Activated CD4-positive, alpha-beta T cell treated with anti-CD3 and anti-CD28 coated beads, Interleukin-10, Interleukin-2, amounts not matched to agents 100 ng/mL and 50 ng/mL, durations not matched to agents 16 hours and 8 hours (primary cell): ENCODE data around the gene KY.

Experiments used
- DNase-seq: peaks from one replicate; pipeline ENCODE4 v3.0.0-alpha.2; 2020

KY gene

DNA sequence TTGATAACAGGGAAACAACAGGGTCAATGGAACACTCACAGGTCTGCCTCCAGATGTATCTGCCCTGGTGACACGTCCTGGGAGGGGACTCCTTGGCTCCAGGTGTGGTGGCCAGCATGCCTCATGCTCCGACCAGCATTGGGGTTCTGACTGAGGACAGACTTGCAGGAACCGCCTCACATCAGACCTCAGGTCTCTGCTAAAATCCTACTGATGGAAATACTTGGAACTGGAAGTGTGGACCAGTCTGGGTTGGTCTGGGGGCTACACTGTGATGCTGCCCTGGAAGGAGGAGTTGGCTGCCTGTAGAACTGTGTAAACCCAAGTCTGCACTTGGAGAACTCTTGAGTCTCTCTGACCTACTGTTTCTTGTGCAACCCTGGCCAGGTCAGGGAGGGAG lies 17.1 kb upstream of the KY start:
- no peak for DNase-seq

DNA sequence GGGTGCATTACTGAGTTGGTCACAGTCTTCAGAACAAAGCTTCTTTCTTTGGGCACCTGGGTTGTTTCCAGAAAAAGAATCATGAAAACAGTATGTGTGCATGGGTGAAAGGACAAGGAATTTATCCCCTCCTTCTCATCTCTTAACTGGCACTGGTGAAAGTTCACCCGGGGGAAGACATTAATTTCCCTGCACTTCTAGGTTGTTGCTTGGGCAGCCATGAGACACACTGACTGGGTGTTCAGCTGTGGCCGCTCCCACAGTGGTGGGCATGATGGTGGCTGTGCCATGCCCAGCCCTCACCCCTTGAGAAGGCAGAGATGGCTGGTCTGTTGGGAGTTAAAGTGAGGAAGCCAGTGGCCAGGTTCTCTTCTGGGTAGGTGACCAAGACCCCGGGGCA lies 16.6 kb upstream of the KY start:
- no peak for DNase-seq

DNA sequence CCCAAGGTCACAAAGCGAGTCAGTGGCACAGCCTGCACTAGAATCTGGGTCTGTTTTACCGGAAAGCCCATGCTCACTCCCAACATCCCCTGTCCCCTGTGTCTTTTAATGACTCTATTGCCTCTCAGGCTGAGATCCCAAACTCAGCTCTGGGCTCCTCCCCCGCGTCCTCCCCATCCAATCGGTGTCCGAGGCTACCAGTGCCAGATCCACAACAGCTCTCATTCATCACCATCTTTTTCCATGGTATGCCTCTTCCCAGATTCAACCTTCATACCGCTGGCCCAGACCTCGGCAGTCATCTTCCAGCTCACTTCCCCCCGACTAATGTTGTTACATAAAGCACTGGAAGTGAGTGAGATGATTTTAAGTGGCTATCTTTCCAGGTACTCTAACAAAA lies 16.1 kb upstream of the KY start:
- no peak for DNase-seq

DNA sequence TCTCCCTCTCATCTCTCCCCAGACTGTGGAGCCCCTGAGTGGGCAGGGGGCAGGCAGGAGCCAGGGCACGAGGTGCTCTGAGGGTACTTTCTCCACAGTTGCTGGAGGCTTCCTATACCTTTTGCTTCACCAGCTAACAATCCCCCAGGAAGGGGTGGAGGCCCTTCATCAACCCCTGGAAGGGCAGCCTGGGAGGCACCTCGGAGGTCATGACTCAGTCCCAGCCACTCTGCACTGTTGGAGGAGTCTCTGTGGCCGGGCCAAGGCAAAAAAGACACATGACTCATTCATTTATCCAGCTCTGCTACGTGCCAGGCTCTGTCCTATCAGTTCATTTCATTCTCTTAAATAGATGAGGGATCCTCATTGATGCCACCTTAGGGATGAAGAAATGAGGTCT lies 15.6 kb upstream of the KY start:
- DNase-seq: no peak

DNA sequence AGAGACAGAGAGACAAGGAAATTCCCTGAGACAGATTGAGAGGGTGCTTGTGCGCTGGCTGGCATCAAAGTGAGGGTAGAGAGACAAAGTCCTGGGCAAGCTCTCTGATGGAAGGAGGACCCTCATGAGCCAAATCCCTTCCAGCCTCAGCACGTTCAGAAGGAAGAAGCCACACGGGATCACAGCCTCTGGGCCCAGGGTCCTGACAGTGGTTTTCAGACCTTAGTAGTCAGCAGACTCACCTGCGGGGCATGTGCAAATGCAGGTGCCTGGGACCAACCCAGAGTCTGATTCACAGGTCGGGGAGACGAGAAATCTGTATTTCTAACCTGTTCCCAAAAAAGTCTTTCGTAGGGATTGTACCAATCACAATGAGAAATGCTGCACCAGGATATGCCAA lies 15.2 kb upstream of the KY start:
- no peak for DNase-seq

DNA sequence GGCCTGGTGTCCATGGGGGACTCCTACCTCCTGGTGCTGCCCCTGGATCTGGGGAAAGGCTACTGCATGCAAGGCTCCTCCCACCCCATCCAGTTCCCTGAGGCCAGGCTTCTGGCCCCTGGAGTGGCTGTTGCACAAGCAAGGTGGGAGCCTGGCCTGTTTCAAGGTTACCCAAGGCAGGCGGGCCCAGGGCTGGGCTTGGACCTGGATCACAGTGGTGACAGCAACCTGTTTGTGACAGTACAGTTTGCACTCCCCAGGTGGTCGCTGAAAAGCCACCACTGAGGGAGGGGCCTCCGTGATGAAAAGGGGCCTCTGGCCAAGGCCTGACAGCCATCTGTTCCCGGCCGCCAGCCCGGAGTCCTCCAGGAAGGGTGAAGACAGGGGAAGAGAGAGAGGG lies 14.4 kb upstream of the KY start:
- no peak for DNase-seq

DNA sequence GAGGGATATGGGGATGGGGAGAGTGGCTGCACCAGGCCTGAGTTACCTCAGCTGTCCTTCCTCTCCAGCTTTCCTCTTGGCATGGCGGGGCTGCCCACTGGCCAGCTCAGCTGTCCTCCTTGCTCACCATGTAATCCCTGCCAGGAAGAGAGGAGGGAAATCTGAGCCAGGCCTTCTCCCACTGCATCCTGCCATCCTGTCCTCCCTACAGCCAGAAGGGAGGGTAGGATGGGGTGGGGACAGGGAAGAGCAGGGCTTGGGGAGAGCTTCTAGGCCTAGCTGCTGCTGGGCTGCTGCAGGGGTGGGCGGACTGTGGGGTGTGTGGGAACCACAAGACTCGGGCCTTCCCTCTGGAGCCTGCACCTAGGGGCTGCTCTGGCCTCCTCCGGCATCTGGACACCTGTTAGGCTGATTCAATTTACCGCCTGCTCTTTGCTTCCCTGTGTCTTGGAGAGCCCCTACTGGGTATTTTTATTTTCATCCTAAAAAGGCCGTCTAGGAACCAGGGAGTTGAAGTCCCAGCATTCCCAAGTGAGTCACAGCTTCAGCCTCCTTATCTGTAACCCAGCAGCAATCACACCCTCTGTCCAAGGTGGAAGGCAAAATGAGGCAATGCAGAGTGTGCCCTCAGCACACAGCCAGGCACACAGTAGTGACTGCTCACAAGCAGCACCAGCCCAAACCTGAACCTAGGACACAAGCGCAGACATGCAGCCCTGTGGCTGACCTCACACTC lies 13.1 kb upstream of the KY start:
- no peak for DNase-seq

DNA sequence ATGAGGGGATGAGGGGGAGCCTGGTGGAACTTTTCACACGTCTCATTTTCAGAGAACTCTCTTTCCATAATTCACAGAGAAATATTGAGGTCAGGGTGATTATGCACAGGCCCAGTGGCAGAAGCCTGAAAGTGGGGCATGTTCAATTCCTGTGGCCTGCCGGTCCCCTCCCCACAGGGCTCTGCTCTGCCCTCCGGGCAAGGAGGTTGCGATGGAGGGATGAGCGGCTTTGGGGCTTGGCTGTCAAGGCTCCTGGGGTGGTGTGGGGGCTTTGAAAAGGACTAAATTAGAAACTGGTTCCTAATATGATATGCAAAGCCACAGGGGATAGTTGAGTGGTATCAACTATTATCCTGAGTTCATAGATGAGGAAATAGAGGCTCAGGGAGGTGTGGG lies 9.2 kb upstream of the KY start:
- DNase-seq: no peak

DNA sequence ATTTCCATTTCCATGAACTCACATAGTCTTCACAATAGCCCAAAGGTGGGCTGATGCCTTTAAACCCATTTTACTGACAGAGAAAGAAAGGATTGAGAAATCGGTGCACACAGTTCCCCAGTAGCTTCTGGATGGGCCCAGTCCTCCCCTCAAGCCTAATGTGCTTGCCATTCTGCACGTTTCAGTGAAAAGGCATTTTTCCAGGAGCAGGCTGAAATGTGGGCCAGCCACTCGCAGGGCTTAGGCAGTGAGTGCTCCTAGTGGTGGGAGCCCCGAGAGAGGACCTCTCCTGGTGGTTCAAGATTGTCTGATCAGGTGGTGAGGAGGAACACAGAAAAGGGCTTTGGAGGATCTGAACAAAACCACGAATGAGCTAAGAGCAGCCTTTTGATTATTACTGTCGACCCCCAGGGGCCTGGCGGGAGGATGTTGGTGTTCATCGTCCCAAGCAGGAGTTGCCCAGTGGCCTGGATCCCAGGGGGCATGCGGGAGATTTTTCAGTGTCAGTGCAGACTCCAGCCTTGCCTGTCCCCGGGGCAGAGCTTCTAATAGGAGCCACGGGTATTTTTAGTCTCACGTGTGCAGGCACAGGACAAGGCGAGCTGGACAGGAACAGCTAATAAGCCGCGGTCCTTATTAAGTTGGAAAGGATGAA lies 8.7 kb upstream of the KY start:
- DNase-seq: no peak

DNA sequence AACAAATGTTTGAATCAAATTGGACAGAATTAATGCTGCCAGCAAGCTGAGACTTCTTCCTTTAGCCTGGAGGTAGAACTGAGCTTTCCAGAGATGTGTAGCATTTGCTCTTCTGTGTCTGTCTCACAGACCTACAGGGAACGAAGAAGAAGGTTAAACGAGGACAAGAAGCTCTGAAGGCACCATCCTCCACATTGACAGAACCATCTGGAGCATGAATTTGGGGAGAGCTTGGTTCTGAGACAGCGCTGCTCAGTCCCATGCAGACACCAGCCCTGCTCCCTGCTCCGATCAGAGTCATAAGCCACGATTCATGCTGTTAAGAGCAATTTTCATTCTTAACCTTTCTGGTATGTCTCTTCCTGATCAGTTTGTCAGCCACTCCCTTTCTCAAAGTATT lies 7.7 kb upstream of the KY start:
- no peak for DNase-seq

DNA sequence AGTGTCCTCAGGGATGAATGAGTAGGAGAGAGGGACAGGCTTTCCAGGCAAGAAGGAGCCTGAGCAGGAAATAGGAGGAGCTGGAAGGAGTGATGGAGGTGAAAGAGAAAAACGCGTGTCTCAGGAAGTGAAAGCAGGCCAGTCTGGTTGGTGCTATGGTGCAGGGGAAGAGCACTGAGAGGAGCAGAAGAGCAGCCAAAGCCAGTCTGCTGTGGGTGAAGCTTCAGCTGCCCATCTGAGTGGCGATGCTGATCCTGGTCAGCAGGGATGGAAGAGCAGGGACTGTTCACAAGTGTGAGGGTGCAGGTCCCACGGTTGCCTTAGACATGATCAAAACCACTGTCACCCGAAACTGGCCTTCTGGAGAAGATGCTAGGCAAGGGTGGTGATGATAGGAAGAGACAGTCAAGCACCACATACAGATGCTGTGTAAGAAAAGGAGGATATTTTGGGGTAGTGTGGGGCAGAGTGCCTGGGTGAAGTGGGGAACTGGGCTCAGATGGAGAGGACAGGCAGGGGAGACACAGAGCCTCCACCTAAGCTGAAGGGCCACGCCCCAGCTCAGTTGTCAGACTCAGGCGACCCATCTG lies 5.5 kb upstream of the KY start:
- no peak for DNase-seq

DNA sequence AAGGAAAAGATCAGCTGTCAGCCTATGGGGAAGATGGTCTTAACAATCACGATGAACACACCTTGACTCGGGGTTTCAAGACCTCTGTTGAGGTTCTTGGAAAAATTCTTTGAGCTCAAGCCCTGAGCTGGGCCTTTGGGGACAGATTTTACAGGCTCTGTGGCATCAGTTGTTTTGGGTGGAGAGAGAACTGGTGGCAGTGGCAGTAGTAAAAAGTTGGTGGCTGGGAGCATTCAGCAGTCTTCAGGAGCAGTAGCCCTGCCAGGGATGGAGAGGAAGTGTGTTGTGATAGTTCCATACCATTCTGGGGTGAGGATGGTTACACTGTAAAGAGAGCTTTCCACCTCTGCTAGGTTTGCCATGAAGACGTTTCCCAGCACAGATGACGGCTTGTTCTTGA lies 4.9 kb upstream of the KY start:
- DNase-seq: no peak

DNA sequence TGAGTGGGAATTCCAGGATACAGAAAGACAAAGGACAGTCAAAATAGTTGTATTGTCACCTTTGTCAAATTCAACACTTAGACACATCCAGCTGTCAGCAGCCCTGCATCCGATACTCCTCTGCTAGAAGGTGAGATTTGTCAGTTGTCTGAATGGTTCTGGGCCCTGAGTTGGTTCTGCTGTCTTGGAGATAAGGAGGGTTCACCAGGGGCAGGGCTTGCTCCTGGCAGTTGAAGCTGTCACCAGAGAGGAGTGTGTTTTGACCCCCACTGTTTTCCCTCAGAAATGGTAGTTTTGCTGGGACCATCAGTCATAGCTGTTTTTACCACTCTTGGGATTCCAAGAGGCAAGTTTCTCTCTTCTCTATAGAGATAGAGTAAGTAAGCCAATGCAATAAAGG lies 3.2 kb upstream of the KY start:
- DNase-seq: no peak

DNA sequence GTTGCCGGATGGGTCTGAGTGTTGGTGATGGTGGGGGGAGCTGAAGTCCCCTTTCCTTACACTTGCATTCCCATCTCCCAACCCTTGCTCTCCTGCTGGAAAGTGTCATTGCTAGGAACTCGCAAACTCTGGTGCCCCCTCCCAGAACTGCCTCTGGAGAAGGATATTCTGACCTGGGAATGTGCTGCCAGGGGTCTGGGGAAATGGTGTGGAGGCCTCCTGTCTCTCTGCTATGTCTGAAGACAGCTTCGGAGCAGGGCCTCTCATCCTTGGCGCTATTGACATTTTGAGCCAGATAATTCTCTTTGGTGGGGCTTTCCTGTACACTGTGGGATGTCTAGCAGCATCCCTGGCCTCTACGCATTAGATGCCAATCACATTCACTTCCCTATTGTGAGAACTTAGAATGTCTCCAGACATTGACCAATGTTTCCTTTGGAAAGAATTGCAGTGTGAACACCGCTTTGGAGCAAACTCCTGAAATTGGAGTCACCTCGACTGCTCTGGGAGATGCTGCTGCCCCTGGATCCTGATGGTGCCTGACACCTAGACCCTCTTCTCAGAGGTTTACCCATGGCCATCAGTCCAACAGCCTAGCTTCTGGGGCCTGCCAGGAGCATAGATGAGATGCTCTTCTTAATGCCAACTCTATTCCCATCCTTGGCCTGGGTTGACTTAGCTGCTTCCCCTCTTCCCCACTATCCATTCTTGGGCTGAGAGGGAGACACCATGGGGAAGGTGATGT lies 2.2 kb upstream of the KY start:
- DNase-seq: no peak

DNA sequence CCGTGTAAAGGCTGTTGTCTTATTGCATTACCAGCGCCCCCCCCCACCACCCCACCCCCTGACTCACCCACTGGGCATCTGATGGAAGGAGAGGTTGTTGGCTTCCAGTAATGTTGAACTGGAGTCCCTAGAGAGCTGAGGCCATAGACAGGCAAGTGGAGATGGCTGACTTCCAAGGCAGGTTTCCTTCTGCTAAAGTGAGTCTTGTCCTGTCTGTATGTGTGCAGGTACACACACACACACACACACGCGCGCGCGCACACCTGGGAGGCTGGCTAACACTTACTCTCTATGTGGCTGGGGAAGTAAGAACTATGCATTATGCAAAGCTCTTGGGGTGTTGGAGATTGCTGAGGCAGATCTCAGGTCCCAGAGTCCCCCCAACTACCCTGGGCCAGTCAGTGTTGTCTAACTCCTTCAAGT lies 1.6 kb upstream of the KY start:
- no peak for DNase-seq

DNA sequence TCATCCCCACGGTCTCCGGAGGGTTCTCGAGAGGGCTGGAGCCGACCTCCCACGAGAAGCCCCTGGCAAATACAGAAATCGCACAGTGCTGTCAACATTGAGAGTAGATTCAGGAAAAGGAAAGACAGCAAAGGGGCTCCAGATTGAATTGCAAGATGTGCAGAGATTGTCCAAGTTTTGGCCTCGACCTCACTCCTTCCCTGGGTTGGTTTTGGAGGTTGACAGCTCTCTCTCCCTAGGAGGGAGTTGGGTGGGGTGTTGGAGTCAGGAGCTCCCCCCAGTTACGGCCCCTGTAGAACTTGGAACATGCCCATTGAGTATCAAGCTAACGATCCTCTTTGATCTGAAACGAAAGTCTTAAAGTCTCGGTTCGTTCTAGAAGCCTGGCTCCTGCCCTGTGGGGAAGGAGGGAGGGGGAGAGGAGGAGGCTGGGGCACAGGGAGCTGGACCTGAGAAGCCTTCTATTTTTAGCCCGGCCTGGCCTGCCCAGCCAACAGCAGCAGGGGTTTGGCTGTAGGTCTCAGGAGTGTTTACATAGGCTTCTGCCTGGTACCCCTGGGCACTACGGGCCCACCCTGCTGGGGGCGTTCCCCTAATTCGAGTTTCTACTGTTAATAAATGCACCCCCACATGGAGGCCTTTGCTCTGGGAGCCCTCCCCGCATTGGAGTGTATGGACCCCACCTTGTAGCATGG lies 672 bp upstream of the KY start:
- no peak for DNase-seq

DNA sequence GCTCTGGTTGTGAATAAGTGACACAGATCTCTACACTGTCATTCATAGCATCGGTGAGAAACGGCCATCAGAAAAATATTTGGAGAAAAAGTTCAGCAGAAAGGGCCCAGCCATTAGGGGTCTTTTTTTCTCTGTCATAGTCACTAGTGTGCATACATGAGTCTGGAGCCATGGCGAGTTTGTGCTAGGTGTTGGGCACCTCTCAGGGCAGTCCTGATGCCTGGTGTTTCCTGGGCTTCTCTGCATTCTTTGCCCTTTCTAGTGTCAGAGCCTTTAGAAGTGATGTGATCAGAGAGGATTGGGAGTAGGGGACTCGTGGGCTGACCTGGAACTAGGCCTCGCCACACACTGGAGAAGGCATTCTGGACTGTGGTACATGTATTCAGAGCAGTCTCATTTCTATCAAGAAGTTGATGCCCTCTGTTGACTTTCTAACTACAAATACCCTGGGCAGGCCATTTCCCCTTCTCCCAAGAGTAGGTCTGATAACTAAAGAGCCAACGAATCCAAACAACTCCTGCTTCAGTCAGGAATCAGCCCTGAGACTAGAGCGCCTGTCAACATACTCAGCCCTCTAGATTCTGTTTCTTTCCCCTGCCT lies 1.6 kb downstream of the KY start:
- DNase-seq: no peak

DNA sequence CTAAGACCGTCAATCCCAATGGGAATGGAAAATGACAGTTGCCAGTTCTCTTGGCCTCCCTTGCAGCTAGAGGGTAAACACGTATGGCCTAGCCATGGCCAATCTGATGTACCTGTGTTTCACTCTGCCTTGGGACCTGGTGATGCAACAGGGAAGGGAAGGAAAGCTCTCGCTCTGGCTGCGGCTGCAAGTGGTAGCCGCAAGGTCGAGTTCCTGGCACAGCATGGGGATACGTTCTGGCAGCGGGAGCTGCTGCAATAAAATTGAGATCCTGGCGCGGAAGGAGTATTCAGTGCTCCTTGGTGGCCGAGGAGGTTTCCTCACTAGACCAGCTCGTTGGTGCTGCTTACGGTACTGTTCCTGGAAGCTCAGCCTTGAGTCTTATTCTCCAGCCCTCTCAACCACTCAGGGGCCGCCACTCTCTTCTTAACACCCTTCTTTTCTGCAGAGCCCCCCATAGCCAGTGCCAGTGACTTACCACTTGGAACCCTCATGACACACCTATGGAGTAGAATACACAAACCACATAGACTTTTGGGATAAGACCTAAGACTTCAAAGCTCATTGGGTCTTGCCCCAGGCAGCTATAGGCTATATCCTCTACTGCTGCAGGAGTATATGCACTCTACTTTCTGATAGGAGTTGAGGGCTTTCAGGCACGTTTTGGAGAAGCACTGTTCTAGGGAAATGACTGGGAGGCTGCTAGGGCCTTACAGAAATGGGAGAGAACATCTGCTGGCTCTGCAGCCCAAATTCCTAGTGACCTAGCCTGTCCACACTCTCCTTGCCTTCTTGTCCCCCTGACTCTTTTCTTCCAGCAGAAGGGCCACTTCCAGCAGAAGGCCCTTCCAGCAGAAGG lies 2.7 kb downstream of the KY start:
- DNase-seq: no peak

DNA sequence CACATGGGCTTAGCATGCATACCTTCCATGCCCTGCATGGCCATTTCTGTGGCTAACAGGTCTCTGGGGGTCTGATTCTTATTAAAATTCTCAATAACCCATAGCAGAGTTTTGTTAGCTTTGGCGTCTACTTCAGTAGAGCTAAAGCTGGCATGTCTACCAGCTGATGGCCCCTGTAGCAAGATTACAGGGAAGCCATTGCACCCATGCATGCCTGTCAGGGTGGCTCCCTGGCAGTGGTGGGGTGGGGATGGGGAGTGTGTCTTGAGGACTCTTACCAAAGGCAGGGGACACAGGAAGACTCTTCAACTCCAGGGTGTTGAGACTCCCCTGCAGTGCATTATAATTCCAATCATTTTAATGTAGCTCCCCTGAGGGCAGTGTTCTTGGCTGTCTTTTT lies 4.7 kb downstream of the KY start:
- no peak for DNase-seq

DNA sequence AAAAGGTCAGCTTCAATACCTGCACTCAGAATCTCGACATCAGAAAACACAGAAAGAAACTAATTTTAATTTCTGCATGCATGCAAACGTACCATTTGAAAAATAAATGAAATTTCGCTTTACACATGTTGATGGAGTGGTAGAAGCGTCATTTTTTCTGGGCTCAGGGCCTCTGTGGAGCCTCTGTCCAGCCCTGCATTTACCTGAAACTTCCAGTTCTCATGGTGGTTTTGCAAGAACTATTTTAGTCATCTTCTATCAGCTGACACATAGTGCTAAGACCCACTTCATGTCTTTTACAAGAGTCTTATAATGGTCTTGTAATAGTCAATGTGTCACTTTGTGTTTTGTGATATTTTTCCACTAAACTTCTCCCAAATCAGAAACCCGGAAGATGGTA lies 5.3 kb downstream of the KY start:
- DNase-seq: no peak

DNA sequence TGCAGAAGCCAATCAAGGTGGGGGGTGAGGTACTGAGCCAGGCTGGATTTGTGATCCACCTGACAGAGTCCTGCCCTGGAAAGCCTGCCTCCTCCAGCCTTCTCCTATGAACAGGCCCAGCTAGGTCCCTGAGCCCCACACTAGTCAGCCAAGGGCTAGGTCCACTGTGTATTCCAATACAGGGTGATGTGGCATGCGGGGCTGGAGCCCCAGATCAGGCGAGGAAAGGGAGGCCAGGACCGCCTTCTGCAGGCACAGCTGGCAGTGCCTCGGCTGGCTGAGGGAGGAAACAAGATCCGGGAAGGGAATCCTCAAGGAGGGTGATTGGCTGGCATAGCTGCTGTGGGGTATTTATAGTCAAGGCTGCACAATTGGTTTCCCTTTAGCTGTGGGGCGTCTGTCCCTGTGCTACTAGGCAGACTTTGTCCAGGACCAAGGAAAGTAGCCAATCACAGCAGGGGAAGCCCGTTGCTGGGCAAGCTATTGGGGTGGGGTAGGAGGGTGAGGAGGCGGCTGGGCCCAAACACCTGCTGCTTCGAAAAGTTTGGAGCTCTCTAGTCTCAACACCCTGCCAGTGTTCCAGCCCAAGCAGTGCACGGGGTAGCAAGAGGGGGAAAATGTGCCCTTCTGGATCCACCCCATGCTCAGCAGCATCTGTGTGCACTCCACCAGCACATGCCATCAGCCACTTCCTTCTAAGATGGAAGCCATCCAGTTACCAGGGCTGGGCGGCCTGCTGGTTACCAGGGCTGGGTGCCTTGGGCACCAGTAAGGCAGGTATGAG lies 5.9 kb downstream of the KY start:
- no peak for DNase-seq
